GM10847 (cell line): ENCODE data around the gene ZNF79.

Source experiments
- POLR2A ChIP-seq: IDR thresholded peaks from 2 replicates; pipeline ENCODE4 v1.6.1; 2011; ENCODE audit not compliant: insufficient read length; ENCODE audit errors: extremely low read depth

The ZNF79 gene

GRCh38 chr9:127396253-127396807 is 27.9 kb upstream of the ZNF79 start:
- TF ChIP-seq POLR2A: peak; percentile 46

DNA sequence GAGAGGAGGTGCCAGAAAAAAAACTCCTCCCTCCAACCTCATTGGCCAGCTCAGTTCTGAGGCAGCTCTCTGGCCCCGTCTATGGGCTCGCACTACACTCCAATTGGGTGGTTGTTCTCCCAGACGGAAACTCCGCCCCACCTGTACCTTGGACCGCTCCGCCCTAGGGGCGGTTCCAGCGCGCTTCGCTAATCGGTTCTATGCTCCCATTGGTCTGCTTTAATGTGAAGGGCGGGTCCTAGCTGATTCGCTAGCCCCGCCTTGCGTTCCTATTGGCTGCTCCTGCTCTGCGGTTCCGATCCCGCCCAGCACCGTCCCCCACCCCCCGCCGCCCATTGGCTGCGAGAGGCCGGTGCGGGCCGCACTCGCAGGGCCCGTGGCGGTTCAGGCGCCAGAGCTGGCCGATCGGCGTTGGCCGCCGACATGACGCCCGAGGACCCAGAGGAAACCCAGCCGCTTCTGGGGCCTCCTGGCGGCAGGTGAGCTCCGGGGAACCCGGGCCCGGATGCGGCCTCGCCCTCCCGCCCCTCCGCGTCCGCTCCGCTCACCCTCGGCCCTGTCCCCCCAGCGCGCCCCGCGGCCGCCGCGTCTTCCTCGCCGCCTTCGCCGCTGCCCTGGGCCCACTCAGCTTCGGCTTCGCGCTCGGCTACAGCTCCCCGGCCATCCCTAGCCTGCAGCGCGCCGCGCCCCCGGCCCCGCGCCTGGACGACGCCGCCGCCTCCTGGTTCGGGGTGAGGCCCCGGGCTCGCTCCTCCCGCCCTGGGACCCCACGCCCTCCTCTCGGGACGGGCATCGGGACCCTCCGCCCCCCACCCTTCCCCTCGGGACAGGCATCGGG is 27.2 kb upstream of the ZNF79 start, which contains the start of gene SLC2A8:
Gene SLC2A8 (plus strand): TSS at position 362 of the 838 bp plus-strand sequence. CDS start 62 bp downstream, at position 424.
- peak; percentile 50 for TF ChIP-seq POLR2A

GRCh38 chr9:127397646-127398274 is 26.4 kb upstream of the ZNF79 start:
- TF ChIP-seq POLR2A: no peak

GRCh38 chr9:127398275-127398647 is 25.9 kb upstream of the ZNF79 start:
- TF ChIP-seq POLR2A: no peak

DNA sequence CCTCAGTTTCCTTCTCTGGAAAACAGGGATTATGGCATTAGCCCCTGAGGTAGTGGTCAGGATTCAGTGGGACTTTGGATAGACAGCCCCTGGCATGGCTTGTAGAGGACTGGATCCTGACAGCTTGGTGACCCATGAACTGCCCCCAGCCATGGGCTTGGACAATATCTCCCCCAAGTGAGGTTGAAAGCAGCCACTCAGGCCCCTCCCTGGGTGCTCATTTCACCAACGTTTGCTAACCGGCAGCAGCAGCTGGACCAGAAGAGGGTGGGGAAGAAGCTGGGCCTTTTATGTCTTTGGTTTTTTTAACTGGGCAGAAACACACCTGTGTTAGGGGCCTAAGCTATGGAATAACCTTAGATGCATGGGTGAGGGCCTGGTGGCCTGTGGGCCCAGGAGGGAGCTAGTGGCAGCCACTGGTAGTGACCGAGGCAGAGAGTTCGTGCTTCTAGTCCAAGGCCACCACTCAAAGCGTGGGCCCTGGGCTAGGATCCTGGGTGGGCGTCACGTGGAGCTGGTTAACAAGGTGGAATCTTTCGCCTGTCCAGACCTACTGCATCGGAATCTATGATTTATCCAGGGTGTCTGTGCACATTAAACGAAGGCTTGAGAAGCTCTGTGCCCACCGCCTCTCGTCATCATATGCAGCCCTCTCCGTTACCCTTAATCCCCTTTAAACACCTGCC is 25.3 kb upstream of the ZNF79 start:
- TF ChIP-seq POLR2A: no peak

DNA sequence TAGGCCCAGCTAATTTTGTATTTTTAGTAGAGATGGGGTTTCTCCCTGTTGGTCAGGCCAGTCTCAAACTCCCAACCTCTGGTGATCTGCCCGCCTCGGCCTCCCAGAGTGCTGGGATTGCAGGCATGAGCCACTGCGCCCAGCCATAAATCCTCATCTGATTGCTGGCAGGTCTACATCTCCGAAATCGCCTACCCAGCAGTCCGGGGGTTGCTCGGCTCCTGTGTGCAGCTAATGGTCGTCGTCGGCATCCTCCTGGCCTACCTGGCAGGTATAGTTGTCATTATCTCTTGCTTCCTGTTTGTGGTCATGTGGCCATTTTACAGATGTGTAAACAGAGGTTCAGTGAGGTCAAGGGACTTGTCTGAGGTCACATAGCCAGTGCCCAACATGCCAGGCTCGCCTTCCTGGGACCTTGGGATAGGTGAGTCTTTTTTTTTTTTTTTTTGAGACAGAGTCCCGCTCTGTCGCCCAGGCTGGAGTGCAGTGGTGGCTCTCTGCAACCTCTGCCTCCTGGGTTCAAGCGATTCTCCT is 24.4 kb upstream of the ZNF79 start:
- TF ChIP-seq POLR2A: no peak

DNA sequence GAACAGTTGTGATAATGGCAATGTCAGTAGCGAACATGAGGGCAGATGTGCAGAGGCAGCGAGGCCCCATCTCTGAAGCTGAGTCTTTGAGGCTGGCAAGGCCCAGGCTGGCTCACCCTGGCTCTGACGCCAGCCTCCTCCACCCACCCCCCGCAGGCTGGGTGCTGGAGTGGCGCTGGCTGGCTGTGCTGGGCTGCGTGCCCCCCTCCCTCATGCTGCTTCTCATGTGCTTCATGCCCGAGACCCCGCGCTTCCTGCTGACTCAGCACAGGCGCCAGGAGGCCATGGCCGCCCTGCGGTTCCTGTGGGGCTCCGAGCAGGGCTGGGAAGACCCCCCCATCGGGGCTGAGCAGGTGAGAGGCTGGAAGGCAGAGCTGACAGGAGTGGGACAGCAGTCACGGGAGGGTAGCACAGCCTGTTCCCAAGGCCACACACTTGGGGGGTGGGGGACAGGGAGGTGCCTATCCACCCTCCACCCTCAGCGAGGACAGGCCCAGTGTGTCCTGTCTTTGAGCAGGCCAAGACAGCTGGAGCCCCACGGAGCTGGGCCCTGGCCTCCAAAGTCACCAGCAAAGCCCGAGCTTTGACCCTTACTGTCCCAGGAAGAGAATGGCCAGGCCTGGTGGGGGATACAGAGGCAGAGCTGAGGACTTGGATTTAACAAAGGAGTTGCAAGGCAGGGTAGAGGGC is 21.6 kb upstream of the ZNF79 start:
- no peak for TF ChIP-seq POLR2A

GRCh38 chr9:127403507-127404192 is 20.5 kb upstream of the ZNF79 start:
- no peak for TF ChIP-seq POLR2A

GRCh38 chr9:127404631-127405030 is 19.6 kb upstream of the ZNF79 start:
- TF ChIP-seq POLR2A: no peak

- TF ChIP-seq POLR2A: no peak
Measured at GRCh38 chr9:127405344-127406125, 18.6 kb upstream of the ZNF79 start.

DNA sequence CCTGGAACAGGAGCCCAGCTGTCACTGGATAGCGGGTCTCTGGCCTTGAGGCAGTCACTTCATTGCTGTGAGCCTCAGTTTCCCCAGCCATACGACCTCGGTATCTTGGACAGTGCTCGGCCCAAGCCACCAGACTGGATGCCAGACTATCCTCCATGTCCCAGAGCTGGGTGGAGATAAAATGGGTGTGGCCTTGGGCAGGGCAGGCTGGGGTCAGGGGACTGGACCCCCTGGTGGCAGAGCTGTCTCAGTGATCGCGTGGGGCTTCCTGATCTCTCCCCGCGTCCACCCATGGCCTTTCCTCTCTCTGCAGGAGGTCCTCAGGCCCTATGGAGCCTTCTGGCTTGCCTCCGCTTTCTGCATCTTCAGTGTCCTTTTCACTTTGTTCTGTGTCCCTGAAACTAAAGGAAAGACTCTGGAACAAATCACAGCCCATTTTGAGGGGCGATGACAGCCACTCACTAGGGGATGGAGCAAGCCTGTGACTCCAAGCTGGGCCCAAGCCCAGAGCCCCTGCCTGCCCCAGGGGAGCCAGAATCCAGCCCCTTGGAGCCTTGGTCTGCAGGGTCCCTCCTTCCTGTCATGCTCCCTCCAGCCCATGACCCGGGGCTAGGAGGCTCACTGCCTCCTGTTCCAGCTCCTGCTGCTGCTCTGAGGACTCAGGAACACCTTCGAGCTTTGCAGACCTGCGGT is 17.2 kb upstream of the ZNF79 start:
- TF ChIP-seq POLR2A: no peak

- TF ChIP-seq POLR2A: no peak
Measured at GRCh38 chr9:127407492-127407843, 16.7 kb upstream of the ZNF79 start.

DNA sequence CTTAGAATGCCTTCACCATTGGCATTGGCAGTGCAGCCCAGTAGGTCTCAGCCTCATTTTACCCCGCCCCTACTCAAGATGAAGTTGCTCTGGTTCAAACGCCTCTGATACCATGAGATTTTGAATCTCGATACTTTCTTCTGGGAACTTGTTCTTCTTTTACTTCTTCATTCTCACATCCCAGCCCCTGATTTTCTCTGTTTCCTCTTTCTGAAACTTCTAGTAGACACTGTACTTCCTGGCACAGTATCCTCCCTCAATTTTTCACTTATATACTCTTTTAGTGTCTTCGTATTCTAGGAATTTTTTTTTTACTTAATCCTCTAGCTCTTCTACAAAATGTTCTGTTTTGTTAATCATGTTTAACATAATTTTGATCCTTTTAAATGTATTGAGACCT is 13.1 kb upstream of the ZNF79 start:
- TF ChIP-seq POLR2A: no peak

- TF ChIP-seq POLR2A: no peak
Measured at GRCh38 chr9:127415141-127415540, 9.0 kb upstream of the ZNF79 start.
